A549 (cell line): ENCODE results near the gene TBCK.

ENCODE experiments used
- CHD2 ChIP-seq: fragments of 150-350 bp; IDR thresholded peaks from 2 replicates; pipeline ENCODE4 v1.6.1; 2014; ENCODE audit warnings: low read length; ENCODE audit not compliant: partially characterized antibody
- CTCF ChIP-seq: fragments of >200 bp; sonication (Bioruptor Twin); formaldehyde crosslinking; IDR thresholded peaks from 3 replicates; pipeline ENCODE4 v1.5.1; 2016
- ELK1 ChIP-seq: fragments of 150-350 bp; IDR thresholded peaks from 2 replicates; pipeline ENCODE4 v1.6.1; 2014; ENCODE audit warnings: low read depth, mild to moderate bottlenecking, low read length
- FOXS1 ChIP-seq: fragments of 250-450 bp; sonication (Bioruptor Pico); IDR thresholded peaks from 2 replicates; pipeline ENCODE4 v1.5.0; 2020; ENCODE audit warnings: mild to moderate bottlenecking, moderate library complexity
- HMGXB4 ChIP-seq: fragments of 250-450 bp; sonication (Bioruptor Pico); IDR thresholded peaks from 2 replicates; pipeline ENCODE4 v1.5.0; 2021; ENCODE audit warnings: mild to moderate bottlenecking, moderate library complexity, borderline replicate concordance
- HOXB13 ChIP-seq: fragments of 250-450 bp; sonication (Bioruptor Pico); IDR thresholded peaks from 2 replicates; pipeline ENCODE4 v1.5.0; 2020; ENCODE audit warnings: low read depth, mild to moderate bottlenecking, moderate library complexity
- NFE2L2 ChIP-seq: fragments of 150-350 bp; conservative IDR thresholded peaks from 2 replicates; pipeline ENCODE4 v1.6.1; 2014; ENCODE audit warnings: low read length
- PBX3 ChIP-seq: IDR thresholded peaks from 2 replicates; pipeline ENCODE4 v1.6.1; 2012
- PHF8 ChIP-seq: fragments of 200-600 bp; sonication (generic); IDR thresholded peaks from 2 replicates; pipeline ENCODE4 v1.6.1; 2016; ENCODE audit warnings: low read depth, mild to moderate bottlenecking, antibody characterized with exemption, moderate library complexity, borderline replicate concordance
- POLR2A ChIP-seq: IDR thresholded peaks from 2 replicates; pipeline ENCODE4 v1.6.1; 2012; ENCODE audit warnings: mild to moderate bottlenecking, low read length
- RCOR1 ChIP-seq: fragments of 150-350 bp; IDR thresholded peaks from 2 replicates; pipeline ENCODE4 v1.6.1; 2014; ENCODE audit warnings: antibody characterized with exemption, low read length, low read depth
- REST ChIP-seq: fragments of 200-600 bp; sonication (generic); IDR thresholded peaks from 2 replicates; pipeline ENCODE4 v1.6.1; 2016; ENCODE audit warnings: antibody characterized with exemption, mild to moderate bottlenecking, moderate library complexity
- ZFP36 ChIP-seq: fragments of 450-650 bp; IDR thresholded peaks from 2 replicates; pipeline ENCODE4 v1.6.1; 2014; ENCODE audit warnings: borderline replicate concordance; ENCODE audit not compliant: partially characterized antibody

GRCh38 chr4:106287353-106287969, 28.5 kb downstream of the TBCK start:
- TF ChIP-seq HOXB13 (CRISPR knock-in tag) (no peak), CHD2 (no peak), FOXS1 (CRISPR knock-in tag) (no peak), HMGXB4 (no peak), PHF8 (no peak), CTCF (no peak), PBX3 (no peak), REST (no peak), ZFP36 (no peak), RCOR1 (no peak), ELK1 (no peak), POLR2A (no peak), NFE2L2 (no peak; the same call in 1 of the 2 replicates)
